K562 (cell line): ENCODE data around the gene VSIG2. TPM values are rescaled to one million over a fixed set of nuclear protein-coding genes. Genes with fewer than 3 reads are reported as not detected.

Experiments
- ARNT ChIP-seq, 2 experiments: fragments of 450-650 bp; IDR thresholded peaks; 2 replicates each; pipeline ENCODE4 v1.6.1; 2016; ENCODE audit warnings: mild to moderate bottlenecking in 1 of 2
- ATF1 ChIP-seq, 2 experiments: fragments of 450-650 bp in 1 of 2; IDR thresholded peaks; 2 replicates each; pipeline ENCODE4 v1.6.1; 2016; ENCODE audit warnings: missing compliant biosample characterization in 1 of 2, missing genetic modification characterization in 1 of 2
- CBX1 ChIP-seq: sonication (generic); IDR thresholded peaks from 2 replicates; pipeline ENCODE4 v1.6.1; 2016; ENCODE audit warnings: antibody characterized with exemption, low read depth, mild to moderate bottlenecking
- GABPB1 ChIP-seq: sonication (generic); formaldehyde crosslinking; IDR thresholded peaks from 2 replicates; pipeline ENCODE4 v1.8.0; 2022; ENCODE audit warnings: mild to moderate bottlenecking, missing genetic modification reagents
- GATAD2A ChIP-seq: fragments of 450-650 bp; IDR thresholded peaks from 2 replicates; pipeline ENCODE4 v1.6.1; 2017
- GATAD2B ChIP-seq: fragments of 450-650 bp; IDR thresholded peaks from 2 replicates; pipeline ENCODE4 v1.6.1; 2017; ENCODE audit warnings: mild to moderate bottlenecking, borderline replicate concordance
- HDAC2 ChIP-seq: fragments of 450-650 bp; IDR thresholded peaks from 2 replicates; pipeline ENCODE4 v1.6.1; 2016; ENCODE audit warnings: mild to moderate bottlenecking
- KDM1A ChIP-seq, 2 experiments: fragments of 450-650 bp; IDR thresholded peaks; 2 replicates each; pipeline ENCODE4 v1.6.1; 2016; ENCODE audit warnings: mild to moderate bottlenecking in 2 of 2
- LCOR ChIP-seq: sonication (generic); formaldehyde crosslinking; IDR thresholded peaks from 2 replicates; pipeline ENCODE4 v1.8.0; 2022; ENCODE audit warnings: mild to moderate bottlenecking, missing genetic modification reagents
- NFIC ChIP-seq: fragments of 450-650 bp; IDR thresholded peaks from 2 replicates; pipeline ENCODE4 v1.6.1; 2017; ENCODE audit warnings: mild to moderate bottlenecking, inconsistent platforms
- POLR2B ChIP-seq: fragments of 450-650 bp; IDR thresholded peaks from 2 replicates; pipeline ENCODE4 v1.6.1; 2018; ENCODE audit warnings: low read depth; ENCODE audit not compliant: partially characterized antibody
- PTBP1 ChIP-seq: fragments of 200-400 bp; formaldehyde crosslinking; IDR thresholded peaks from 2 replicates; pipeline ENCODE4 v1.6.1; 2017; ENCODE audit warnings: low read depth, low read length
- RBFOX2 ChIP-seq: fragments of 200-400 bp; formaldehyde crosslinking; IDR thresholded peaks from 2 replicates; pipeline ENCODE4 v1.6.1; 2017; ENCODE audit warnings: low read depth, mild to moderate bottlenecking, low read length, moderate library complexity
- RBM39 ChIP-seq: fragments of 200-400 bp; formaldehyde crosslinking; optimal IDR thresholded peaks from 2 replicates; pipeline ENCODE3; 2018; ENCODE audit warnings: low read depth, low read length
- REST ChIP-seq, 2 experiments: fragments of 450-650 bp; formaldehyde crosslinking in 1 of 2; IDR thresholded peaks; 2 replicates each; pipeline versions ENCODE4 v1.4.0 to v1.6.1; 2014 to 2020; ENCODE audit warnings: mild to moderate bottlenecking in 2 of 2, borderline replicate concordance in 1 of 2, low read depth in 1 of 2
- TEAD1 ChIP-seq, 2 experiments: fragments of 450-650 bp in 1 of 2; sonication (generic) in 1 of 2; formaldehyde crosslinking; IDR thresholded peaks; 2 replicates each; pipeline versions ENCODE4 v1.4.0 to v1.8.0; 2020 to 2022; ENCODE audit warnings: mild to moderate bottlenecking in 2 of 2, missing genetic modification reagents in 1 of 2
- ZNF124 ChIP-seq: sonication (generic); formaldehyde crosslinking; IDR thresholded peaks from 2 replicates; pipeline ENCODE4 v1.8.1; 2022; ENCODE audit warnings: missing genetic modification reagents
- ZNF224 ChIP-seq: sonication (generic); formaldehyde crosslinking; IDR thresholded peaks from 2 replicates; pipeline ENCODE4 v1.8.0; 2022; ENCODE audit warnings: mild to moderate bottlenecking, missing genetic modification reagents
- ZNF830 ChIP-seq: fragments of 250-450 bp; sonication (Bioruptor Pico); IDR thresholded peaks from 2 replicates; pipeline ENCODE4 v1.5.0; 2021; ENCODE audit warnings: mild to moderate bottlenecking
- polyA plus RNA-seq, 8 experiments: library from polyadenylated mRNA; depleted of rRNA in 4 of 8; stranded (reverse) in 5 of 8; unstranded in 3 of 8; fragments of >200 nt; fragmentation: Nextera tagmentation in 2 of 8; fragmentation: Illumina TruSeq in 1 of 8; extraction: Ambion mirVana in 2 of 8; extraction: Trizol in 1 of 8; gene quantifications; 2 replicates each; pipeline versions ENCODE4 v1.2.1 to v1.2.3, GENCODE V29; 2011 to 2014; ENCODE audit warnings: inconsistent platforms in 1 of 8, missing spikeins in 1 of 8
- total RNA-seq, 7 experiments: library from RNA; depleted of rRNA in 6 of 7; stranded (reverse); fragments of >200 nt in 6 of 7; fragmentation: Illumina TruSeq in 2 of 7; extraction: Trizol in 2 of 7; gene quantifications; 2 replicates each; pipeline versions ENCODE4 v1.2.1 to v1.2.3, GENCODE V29; 2011 to 2021; ENCODE audit warnings: low replicate concordance in 1 of 7
- TF ChIP-seq, protein P1 (sequence below): fragments of 200-800 bp; sonication (Bioruptor generic); IDR thresholded peaks from 2 replicates; pipeline ENCODE4 v1.6.1; 2017; ENCODE audit warnings: missing genetic modification characterization, missing compliant biosample characterization

VSIG2 gene
- total and polyA plus RNA-seq, 9 of the 15 experiments (the other 6 are each of a cell fraction or from before 2014, with no cell fraction given) = not detected

DNA sequence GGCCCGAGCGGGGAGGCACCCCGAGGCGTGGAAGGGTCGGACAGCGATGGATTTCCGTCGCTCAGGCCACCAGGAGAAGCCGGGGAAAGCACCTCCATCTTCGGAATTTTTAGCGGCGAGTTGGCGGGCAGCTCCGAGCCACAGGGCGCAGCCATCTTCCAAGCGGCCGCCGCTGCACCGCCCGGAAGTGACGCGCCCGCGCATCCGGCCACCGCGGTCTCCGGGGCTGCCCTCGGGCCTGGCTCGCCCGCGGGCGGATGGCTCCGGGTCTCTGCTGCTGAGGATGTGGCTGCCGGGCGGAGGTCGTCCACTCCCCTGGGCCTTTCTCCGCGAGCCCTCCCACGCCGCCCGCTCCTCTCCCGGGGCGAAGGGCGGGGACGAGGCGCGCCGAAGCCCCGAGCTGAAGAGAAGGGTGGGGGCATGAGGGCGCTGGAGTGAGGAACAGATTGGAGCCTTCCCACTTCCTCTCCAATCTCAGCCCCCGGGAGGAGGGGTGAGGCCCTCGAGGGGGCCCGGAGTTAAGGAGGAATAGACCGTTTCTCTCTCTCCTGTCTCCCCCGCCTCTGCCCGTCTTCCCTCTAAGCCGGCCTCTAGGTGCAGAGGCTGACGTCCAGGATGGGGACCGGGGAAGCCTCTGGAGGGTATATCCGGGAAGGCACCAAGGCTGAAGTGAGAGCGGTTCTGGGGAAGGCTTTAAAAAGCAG, 48.3 kb upstream of the VSIG2 start, which contains the start of gene MSANTD2 (continued):
- TF ChIP-seq REST (IDR thresholded peaks at IDR 0.05; ENCODE audit: borderline replicate concordance) = no peak
- 0 out of 2 replicates have a peak, but pooled peaks have one; percentile 17 for TF ChIP-seq REST (CRISPR knock-in tag; IDR thresholded peaks at IDR 0.05; ENCODE audit: low read depth)
- TF ChIP-seq POLR2B = peak; percentile 67
- peak; percentile 91 for TF ChIP-seq HDAC2
- TF ChIP-seq, protein P1, sequence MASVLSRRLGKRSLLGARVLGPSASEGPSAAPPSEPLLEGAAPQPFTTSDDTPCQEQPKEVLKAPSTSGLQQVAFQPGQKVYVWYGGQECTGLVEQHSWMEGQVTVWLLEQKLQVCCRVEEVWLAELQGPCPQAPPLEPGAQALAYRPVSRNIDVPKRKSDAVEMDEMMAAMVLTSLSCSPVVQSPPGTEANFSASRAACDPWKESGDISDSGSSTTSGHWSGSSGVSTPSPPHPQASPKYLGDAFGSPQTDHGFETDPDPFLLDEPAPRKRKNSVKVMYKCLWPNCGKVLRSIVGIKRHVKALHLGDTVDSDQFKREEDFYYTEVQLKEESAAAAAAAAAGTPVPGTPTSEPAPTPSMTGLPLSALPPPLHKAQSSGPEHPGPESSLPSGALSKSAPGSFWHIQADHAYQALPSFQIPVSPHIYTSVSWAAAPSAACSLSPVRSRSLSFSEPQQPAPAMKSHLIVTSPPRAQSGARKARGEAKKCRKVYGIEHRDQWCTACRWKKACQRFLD (CRISPR knock-in tag) = peak; percentile 72
- TF ChIP-seq RBM39 = no peak
- no peak for TF ChIP-seq ZNF224 (CRISPR knock-in tag)
- no peak for TF ChIP-seq ZNF830 (CRISPR knock-in tag)
- no peak for TF ChIP-seq ATF1 (CRISPR knock-in tag; IDR thresholded peaks at IDR 0.05)
- peak; percentile 93 for TF ChIP-seq ATF1 (tag; IDR thresholded peaks at IDR 0.05)
- peak; percentile 89 for TF ChIP-seq GABPB1 (CRISPR knock-in tag)
- 0 out of 2 replicates have a peak, but pooled peaks have one; percentile 45 for TF ChIP-seq GATAD2B
- TF ChIP-seq RBFOX2 = peak; percentile 93
- TF ChIP-seq PTBP1 = no peak
- TF ChIP-seq GATAD2A = peak; percentile 59; the same call in 1 of the 2 replicates
- TF ChIP-seq LCOR (CRISPR knock-in tag) = 0 out of 2 replicates have a peak, but pooled peaks have one; percentile 18
- no peak for TF ChIP-seq ARNT (IDR thresholded peaks at IDR 0.05)
- peak in 1 of 2 experiments; percentile 14; a peak in 1 of 4 replicates for TF ChIP-seq TEAD1 (CRISPR knock-in tag; IDR thresholded peaks at IDR 0.05)
- peak; percentile 81; the same call in 1 of the 2 replicates for TF ChIP-seq CBX1
- TF ChIP-seq KDM1A (IDR thresholded peaks at IDR 0.05) = peak; percentile 97 to 98
- peak; percentile 43; the same call in 1 of the 2 replicates for TF ChIP-seq NFIC
- no peak for TF ChIP-seq ZNF124 (CRISPR knock-in tag)
